Tibial nerve (tissue), 3 donors: Measurements from ENCODE around the gene CAMTA1.

Experiments
- POLR2A ChIP-seq, 2 donors: fragments of 450-650 bp; IDR thresholded peaks; one replicate each; pipeline ENCODE4 v1.6.1; 2017; ENCODE audit warnings: antibody characterized with exemption in 2 of 2, mild to moderate bottlenecking in 2 of 2, moderate library complexity in 2 of 2
- TF ChIP-seq, protein P1 (sequence below), 5 experiments: fragments of 200-600 bp in 3 of 5; fragments of 450-650 bp in 2 of 5; sonication (generic) in 3 of 5; IDR thresholded peaks; one replicate each; pipeline ENCODE4 v1.5.1; 2016 to 2019; ENCODE audit warnings: antibody characterized with exemption in 5 of 5, mild to moderate bottlenecking in 3 of 5, moderate library complexity in 2 of 5

DNA sequence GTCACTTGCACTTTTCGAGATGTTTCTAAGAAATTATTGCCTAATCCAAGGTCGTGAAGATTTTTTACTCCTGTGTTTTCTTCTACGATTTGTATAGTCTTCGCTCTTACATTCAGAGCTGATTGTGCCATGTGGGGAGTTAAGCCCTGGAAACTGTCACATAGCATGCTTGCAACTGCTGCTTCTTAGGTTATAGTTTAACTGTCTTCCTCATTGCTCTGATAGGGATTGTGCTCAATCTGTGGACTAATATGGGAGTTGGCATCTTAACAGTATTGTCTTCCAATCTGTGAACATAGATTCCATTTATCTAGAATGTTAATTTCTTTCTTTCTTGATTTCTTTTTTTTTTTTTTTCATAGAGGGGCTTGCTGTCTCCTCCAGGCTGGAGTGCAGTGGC is 34.8 kb upstream of the CAMTA1 start:
- TF ChIP-seq, protein P1, sequence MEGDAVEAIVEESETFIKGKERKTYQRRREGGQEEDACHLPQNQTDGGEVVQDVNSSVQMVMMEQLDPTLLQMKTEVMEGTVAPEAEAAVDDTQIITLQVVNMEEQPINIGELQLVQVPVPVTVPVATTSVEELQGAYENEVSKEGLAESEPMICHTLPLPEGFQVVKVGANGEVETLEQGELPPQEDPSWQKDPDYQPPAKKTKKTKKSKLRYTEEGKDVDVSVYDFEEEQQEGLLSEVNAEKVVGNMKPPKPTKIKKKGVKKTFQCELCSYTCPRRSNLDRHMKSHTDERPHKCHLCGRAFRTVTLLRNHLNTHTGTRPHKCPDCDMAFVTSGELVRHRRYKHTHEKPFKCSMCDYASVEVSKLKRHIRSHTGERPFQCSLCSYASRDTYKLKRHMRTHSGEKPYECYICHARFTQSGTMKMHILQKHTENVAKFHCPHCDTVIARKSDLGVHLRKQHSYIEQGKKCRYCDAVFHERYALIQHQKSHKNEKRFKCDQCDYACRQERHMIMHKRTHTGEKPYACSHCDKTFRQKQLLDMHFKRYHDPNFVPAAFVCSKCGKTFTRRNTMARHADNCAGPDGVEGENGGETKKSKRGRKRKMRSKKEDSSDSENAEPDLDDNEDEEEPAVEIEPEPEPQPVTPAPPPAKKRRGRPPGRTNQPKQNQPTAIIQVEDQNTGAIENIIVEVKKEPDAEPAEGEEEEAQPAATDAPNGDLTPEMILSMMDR (IDR thresholded peaks at IDR 0.05) = no peak
- no peak for TF ChIP-seq POLR2A (IDR thresholded peaks at IDR 0.05)
